Measurements from ENCODE around the gene MLH1. TPM values are rescaled to one million over a fixed set of nuclear protein-coding genes. Genes with fewer than 3 reads are reported as not detected.

The MLH1 gene
- total RNA-seq, 8 experiments from 2014 or later = 17.4 to 53.3 (median 47.6) TPM

GRCh38 chr3:36991147-36991546 is 2.2 kb upstream of the MLH1 start:
- in situ Hi-C loops (cut with MboI; ENCODE audit: low pct_unique_long_range_greater_than_20kb in 2 of 9, low sequenced_read_pairs in 9 of 9, unreplicated experiment in 9 of 9) = no loop called here
- peaks cover 15 to 24% of the 10 kb centered on the region in 2 donors for H3K4me1 ChIP-seq (replicated peaks in 1 of 2)
- 7 to 100% (median 41%) methylated on average over 1 to 3 of the region's 3 CpGs for WGBS, 10 experiments
- H3K27ac ChIP-seq = no peak overlapping the region
- no peak for ATAC-seq (replicated peaks in 6 of 8)
- peak overlapping the region; percentile 55 to 66 (median 63) for H3K4me3 ChIP-seq

- WGBS, 10 experiments = 0 to 29% (median 3%) methylated on average over 4 to 20 of the region's 24 CpGs
Observed at GRCh38 chr3:36991923-36992805, 1.2 kb upstream of the MLH1 start.

GRCh38 chr3:36992806-36993325 is 452 bp upstream of the MLH1 start, which contains the start of gene EPM2AIP1:
Gene EPM2AIP1 (minus strand): TSS chr3:36993131. CDS start chr3:36993077, 54 bp downstream.
- in situ Hi-C loops (cut with MboI; ENCODE audit: low pct_unique_long_range_greater_than_20kb in 2 of 9, low sequenced_read_pairs in 9 of 9, unreplicated experiment in 9 of 9) = no loop called here
- Histone ChIP-seq H3K4me1 (replicated peaks in 1 of 2) (peaks cover 13 to 24% of the 10 kb centered on the region in 2 donors), H3K27ac (peak within 1 kb of the TSS; percentile 98 to 99), H3K4me3 (peak within 1 kb of the TSS; percentile 64 to 84 (median 80))
- WGBS, 10 experiments = 0 to 7% (median 0%) methylated on average over 1 to 23 of the region's 48 CpGs; no CpG with 5 or more reads in 1 of the 10 experiments
- peak; percentile 83 to 92 (median 90) for ATAC-seq (replicated peaks in 6 of 8)

More at GRCh38 chr3:36991923-36992805, 1.2 kb upstream of the MLH1 start:
- in situ Hi-C loops (cut with MboI; ENCODE audit: low pct_unique_long_range_greater_than_20kb in 2 of 9, low sequenced_read_pairs in 9 of 9, unreplicated experiment in 9 of 9) = no loop called here
- ATAC-seq (replicated peaks in 6 of 8) = peak in 2 of 8 experiments; percentile 0 to 1
- peak overlapping the region; percentile 55 to 66 (median 63) for H3K4me3 ChIP-seq
- peaks cover 15 to 24% of the 10 kb centered on the region in 2 donors for H3K4me1 ChIP-seq (replicated peaks in 1 of 2)
- H3K27ac ChIP-seq = peak overlapping the region; percentile 95 to 96

GRCh38 chr3:37014620-37015019 is 21.3 kb downstream of the MLH1 start:
- Histone ChIP-seq H3K4me3 (no peak overlapping the region), H3K4me1 (replicated peaks in 1 of 2) (peaks cover 0 to 4% of the 10 kb centered on the region in 2 donors), H3K27ac (no peak overlapping the region)
- 67 to 100% (median 94%) methylated on average over 1 to 2 of the region's 2 CpGs; no CpG with 5 or more reads in 1 of the 10 experiments for WGBS, 10 experiments
- in situ Hi-C loops (cut with MboI; ENCODE audit: low pct_unique_long_range_greater_than_20kb in 2 of 9, low sequenced_read_pairs in 9 of 9, unreplicated experiment in 9 of 9) = no loop called here
- ATAC-seq (replicated peaks in 6 of 8) = no peak

- WGBS, 10 experiments = 48 to 100% (median 75%) methylated on average over 2 to 3 of the region's 5 CpGs; no CpG with 5 or more reads in 6 of the 10 experiments
- in situ Hi-C loops (cut with MboI; ENCODE audit: low pct_unique_long_range_greater_than_20kb in 2 of 9, low sequenced_read_pairs in 9 of 9, unreplicated experiment in 9 of 9) = no loop called here
- H3K4me1 ChIP-seq (replicated peaks in 1 of 2) = peaks cover 0 to 4% of the 10 kb centered on the region in 2 donors
- no peak overlapping the region for H3K27ac ChIP-seq
- H3K4me3 ChIP-seq = no peak overlapping the region
- ATAC-seq (replicated peaks in 6 of 8) = peak in 2 of 8 experiments; percentile 73 to 82
Observed at GRCh38 chr3:37015642-37016041, 22.3 kb downstream of the MLH1 start.

GRCh38 chr3:37016903-37017302 is 23.6 kb downstream of the MLH1 start:
- ATAC-seq (replicated peaks in 6 of 8) = no peak
- no peak overlapping the region for H3K27ac ChIP-seq
- in situ Hi-C loops (cut with MboI; ENCODE audit: low pct_unique_long_range_greater_than_20kb in 2 of 9, low sequenced_read_pairs in 9 of 9, unreplicated experiment in 9 of 9) = no loop called here
- no peak overlapping the region for H3K4me3 ChIP-seq
- no CpG with 5 or more reads among the region's 8 CpGs for WGBS, 10 experiments
- H3K4me1 ChIP-seq (replicated peaks in 1 of 2) = peaks cover 0 to 4% of the 10 kb centered on the region in 2 donors

GRCh38 chr3:37017683-37018082 is 24.4 kb downstream of the MLH1 start:
- no peak overlapping the region for H3K4me3 ChIP-seq
- no peak for ATAC-seq (replicated peaks in 6 of 8)
- in situ Hi-C loops (cut with MboI; ENCODE audit: low pct_unique_long_range_greater_than_20kb in 2 of 9, low sequenced_read_pairs in 9 of 9, unreplicated experiment in 9 of 9) = no loop called here
- peaks cover 0 to 4% of the 10 kb centered on the region in 2 donors for H3K4me1 ChIP-seq (replicated peaks in 1 of 2)
- WGBS, 10 experiments = 85 to 100% (median 100%) methylated on average over 1 to 2 of the region's 3 CpGs; no CpG with 5 or more reads in 4 of the 10 experiments
- no peak overlapping the region for H3K27ac ChIP-seq

- no peak overlapping the region for H3K27ac ChIP-seq
- ATAC-seq (replicated peaks in 6 of 8) = no peak
Observed at GRCh38 chr3:37024092-37024491, 30.8 kb downstream of the MLH1 start.

GRCh38 chr3:37024820-37025405 is 31.6 kb downstream of the MLH1 start:
- Histone ChIP-seq H3K27ac (no peak overlapping the region), H3K4me1 (replicated peaks in 1 of 2) (no peaks in the 10 kb centered on the region), H3K4me3 (no peak overlapping the region)
- ATAC-seq (replicated peaks in 6 of 8) = no peak
- in situ Hi-C loops (cut with MboI; ENCODE audit: low pct_unique_long_range_greater_than_20kb in 2 of 9, low sequenced_read_pairs in 9 of 9, unreplicated experiment in 9 of 9) = loop anchor here in 1 of 9 experiments (25.0 kb wide), 1 partner anchor 187 kb away; no protein-coding TSS in a partner anchor
- 68 to 100% (median 100%) methylated on average over 2 to 3 of the region's 3 CpGs; no CpG with 5 or more reads in 1 of the 10 experiments for WGBS, 10 experiments

More at GRCh38 chr3:37024092-37024491, 30.8 kb downstream of the MLH1 start:
- Histone ChIP-seq H3K4me1 (replicated peaks in 1 of 2) (no peaks in the 10 kb centered on the region), H3K4me3 (no peak overlapping the region)
- in situ Hi-C loops (cut with MboI; ENCODE audit: low pct_unique_long_range_greater_than_20kb in 2 of 9, low sequenced_read_pairs in 9 of 9, unreplicated experiment in 9 of 9) = no loop called here
- 78 to 100% (median 92%) methylated on average over 1 to 2 of the region's 2 CpGs; no CpG with 5 or more reads in 2 of the 10 experiments for WGBS, 10 experiments

GRCh38 chr3:37025561-37026335 is 32.4 kb downstream of the MLH1 start:
- in situ Hi-C loops (cut with MboI; ENCODE audit: low pct_unique_long_range_greater_than_20kb in 2 of 9, low sequenced_read_pairs in 9 of 9, unreplicated experiment in 9 of 9) = loop anchor here in 1 of 9 experiments (25.0 kb wide), 1 partner anchor 187 kb away; no protein-coding TSS in a partner anchor
- no peak for ATAC-seq (replicated peaks in 6 of 8)
- Histone ChIP-seq H3K27ac (no peak overlapping the region), H3K4me1 (replicated peaks in 1 of 2) (no peaks in the 10 kb centered on the region), H3K4me3 (no peak overlapping the region)
- WGBS, 10 experiments = 100% methylated on average over 1 to 3 of the region's 3 CpGs; no CpG with 5 or more reads in 3 of the 10 experiments

- no peak overlapping the region for H3K4me3 ChIP-seq
- H3K4me1 ChIP-seq (replicated peaks in 1 of 2) = no peaks in the 10 kb centered on the region
- H3K27ac ChIP-seq = no peak overlapping the region
- WGBS, 10 experiments = 40 to 100% (median 94%) methylated on average over 1 to 5 of the region's 5 CpGs; no CpG with 5 or more reads in 4 of the 10 experiments
- no peak for ATAC-seq (replicated peaks in 6 of 8)
- in situ Hi-C loops (cut with MboI; ENCODE audit: low pct_unique_long_range_greater_than_20kb in 2 of 9, low sequenced_read_pairs in 9 of 9, unreplicated experiment in 9 of 9) = loop anchor here in 1 of 9 experiments (25.0 kb wide), 1 partner anchor 185 kb away; no protein-coding TSS in a partner anchor
Observed at GRCh38 chr3:37026851-37027250, 33.5 kb downstream of the MLH1 start.

- no peak for ATAC-seq (replicated peaks in 6 of 8)
- no peaks in the 10 kb centered on the region for H3K4me1 ChIP-seq (replicated peaks in 1 of 2)
- in situ Hi-C loops (cut with MboI; ENCODE audit: low pct_unique_long_range_greater_than_20kb in 2 of 9, low sequenced_read_pairs in 9 of 9, unreplicated experiment in 9 of 9) = loop anchor here in 1 of 9 experiments (25.0 kb wide), 1 partner anchor 184 kb away; no protein-coding TSS in a partner anchor
- no peak overlapping the region for H3K27ac ChIP-seq
- 60 to 83% methylated on average over 1 of the region's 1 CpG; no CpG with 5 or more reads in 8 of the 10 experiments for WGBS, 10 experiments
- no peak overlapping the region for H3K4me3 ChIP-seq
Observed at GRCh38 chr3:37028329-37028728, 35.0 kb downstream of the MLH1 start.

Measured in motor neuron (in vitro differentiated cells).